Posterior cingulate gyrus (tissue), 11 donors: ENCODE data around the gene IRF2.

ENCODE experiments used
- DNase-seq, 10 donors: peaks; one replicate each; pipeline versions ENCODE4 v3.0.0 to v3.0.0-alpha.2; 2020 to 2021; ENCODE audit warnings: mixed read lengths in 3 of 10
- intact Hi-C: fragments of 100-400 bp; cut with DNase I; formaldehyde crosslinking; loops from one replicate; pipeline ENCODE4 v1.15.1; 2023

IRF2 gene

DNA sequence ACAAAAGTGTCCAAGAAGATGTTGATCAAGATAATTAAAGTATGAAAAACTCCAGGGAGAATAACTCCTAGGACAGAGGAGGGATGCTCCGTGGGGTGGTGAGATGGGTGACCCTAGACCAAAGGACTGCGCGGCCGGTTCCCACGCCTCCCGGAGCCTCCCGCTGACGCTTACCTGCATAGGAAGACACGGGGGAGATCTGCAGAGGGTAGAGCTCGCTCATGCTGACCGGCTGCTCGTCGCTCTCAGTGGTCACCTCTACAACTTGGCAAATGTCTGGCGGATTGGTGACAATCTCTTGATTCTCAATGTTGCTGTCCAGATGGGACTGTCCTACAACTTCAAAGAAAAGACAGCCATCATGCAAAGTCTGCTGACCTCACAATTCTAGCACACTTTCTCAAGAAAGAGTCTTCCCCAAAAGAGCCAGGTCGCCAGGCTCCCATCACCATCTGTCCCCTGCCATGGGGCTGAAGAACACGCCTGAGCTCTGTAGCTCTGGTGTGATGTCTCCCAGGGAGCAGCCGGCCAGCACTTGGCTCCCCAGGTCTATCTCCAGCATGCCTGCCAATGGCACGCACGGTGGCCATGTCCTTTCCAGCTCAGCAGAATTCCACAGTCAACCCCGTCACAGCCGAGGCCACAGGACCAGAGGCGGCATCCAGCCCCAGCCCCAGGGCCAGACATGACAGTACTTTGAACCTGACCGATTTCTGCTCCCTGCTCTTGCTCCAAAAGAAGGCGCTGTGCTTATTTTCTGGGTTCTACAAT is 75.4 kb downstream of the IRF2 start:
- DNase-seq: no peak
- intact Hi-C loops: no loop called here

DNA sequence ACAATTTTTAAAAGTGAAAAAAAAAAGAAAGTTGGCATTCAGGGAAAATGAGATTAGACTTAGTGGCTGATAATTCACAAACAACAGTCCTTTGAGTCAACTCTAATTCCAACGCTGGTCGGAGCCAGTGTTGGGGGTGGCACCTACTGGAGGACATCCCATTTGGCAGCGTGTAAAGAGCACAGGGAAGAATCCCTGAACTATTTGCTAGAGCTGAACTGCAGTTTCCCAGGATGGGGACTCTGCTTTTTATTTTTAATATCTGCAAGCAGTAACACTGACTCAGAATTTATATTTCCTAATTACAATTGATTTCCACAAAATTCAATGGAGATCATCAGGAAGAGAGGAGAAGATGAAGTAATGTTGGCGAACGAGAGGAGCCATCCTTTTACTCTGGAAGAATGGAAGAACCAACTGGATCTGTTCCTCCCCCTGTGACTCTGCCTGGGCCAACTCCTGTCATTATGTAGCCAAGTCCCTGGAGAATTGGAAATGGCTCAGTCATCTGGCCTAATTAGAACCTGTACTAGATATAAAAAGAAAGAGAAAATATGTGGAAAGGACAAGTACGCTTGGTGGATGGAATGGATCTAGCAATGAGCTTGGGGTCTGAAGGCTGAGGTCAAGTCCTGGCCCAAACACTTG is 76.7 kb downstream of the IRF2 start:
- intact Hi-C loops: no loop called here
- DNase-seq: peak in 2 of 10 donors; percentile 46 to 57

DNA sequence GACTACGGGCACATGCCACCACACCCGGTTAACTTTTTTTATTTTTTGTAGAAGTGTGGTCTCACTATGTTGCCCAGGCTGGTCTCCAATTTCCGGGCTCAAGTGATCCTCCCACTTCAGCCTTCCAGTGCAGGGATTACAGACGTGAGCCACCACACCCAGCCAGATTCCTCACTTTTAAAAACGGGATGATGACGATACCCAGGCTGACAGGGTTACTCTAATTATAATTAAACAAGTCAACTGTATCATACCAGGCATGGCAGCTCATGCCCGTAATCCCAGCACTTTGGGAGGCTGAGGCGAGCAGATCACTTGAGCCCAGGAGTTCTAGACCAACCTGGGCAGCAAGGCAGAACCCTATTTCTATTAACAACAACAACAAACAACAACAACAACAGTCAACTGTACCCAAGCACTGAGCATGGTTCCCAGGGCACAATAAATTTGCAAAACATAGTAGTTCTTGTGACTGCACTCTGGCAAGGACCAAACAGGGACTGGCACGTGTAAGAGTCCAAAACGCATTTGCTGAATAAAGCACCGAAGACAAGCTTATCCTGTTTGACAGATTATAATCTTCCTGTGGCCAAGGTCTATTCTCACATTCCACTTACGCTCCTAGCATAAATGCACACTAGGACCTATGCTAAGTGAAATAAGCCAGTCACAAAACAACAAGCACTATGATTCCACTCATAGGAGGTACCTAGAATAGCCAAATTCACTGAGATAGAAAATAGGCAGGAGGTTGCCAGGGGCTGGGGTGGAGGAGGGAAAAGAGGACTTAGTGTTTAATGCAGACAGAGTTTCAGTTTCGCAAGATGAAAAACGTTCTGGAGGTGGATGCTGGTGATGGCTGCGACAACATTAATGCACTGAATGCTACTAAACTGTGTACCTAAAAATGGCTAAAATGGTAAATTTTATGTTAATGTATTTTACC is 77.5 kb downstream of the IRF2 start:
- DNase-seq: no peak
- intact Hi-C loops: no loop called here

DNA sequence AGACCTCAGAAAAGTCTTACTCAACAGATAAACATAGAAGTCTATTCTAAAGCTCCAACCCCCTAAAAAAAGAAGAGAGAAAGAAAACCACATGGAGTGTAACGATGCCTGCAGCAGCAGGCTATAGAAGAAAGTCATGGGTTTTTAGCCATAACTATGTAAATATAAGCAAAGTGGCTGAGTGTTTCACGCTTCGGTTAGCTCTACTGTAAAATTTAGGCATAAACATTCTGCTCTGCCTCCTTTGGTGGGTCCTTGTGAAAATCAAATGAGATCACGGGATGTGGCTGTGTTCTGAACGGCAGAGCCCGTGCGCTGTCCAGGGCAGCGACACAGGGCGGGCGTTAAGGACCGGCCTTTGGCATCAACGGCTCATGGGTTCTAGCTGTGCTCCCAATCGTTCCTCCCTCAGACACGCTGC is 78.4 kb downstream of the IRF2 start:
- DNase-seq: no peak
- intact Hi-C loops: no loop called here

DNA sequence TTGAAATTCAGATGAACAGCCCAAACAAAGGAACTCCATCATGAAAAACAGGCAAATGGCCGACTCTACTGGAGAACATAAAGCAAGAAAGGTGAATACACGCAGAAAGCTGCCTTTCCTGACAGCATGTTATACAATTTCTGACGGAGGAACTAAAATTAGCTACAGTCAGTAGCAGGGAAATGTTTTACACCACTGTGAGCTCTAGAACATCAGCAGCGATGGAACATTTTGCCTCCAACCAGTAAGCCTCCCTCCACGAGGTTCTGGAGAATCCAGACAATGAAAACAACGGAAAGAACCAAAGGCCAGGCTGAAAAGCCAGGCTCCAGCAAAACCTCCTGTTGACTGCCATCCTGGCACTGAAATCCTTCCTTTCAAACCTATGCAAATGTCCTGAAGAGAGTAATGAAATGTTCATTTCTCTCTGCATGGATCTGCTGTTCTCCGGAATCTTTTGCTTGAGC is 78.9 kb downstream of the IRF2 start:
- intact Hi-C loops: no loop called here
- peak in 1 of 10 donors; percentile 29 for DNase-seq

DNA sequence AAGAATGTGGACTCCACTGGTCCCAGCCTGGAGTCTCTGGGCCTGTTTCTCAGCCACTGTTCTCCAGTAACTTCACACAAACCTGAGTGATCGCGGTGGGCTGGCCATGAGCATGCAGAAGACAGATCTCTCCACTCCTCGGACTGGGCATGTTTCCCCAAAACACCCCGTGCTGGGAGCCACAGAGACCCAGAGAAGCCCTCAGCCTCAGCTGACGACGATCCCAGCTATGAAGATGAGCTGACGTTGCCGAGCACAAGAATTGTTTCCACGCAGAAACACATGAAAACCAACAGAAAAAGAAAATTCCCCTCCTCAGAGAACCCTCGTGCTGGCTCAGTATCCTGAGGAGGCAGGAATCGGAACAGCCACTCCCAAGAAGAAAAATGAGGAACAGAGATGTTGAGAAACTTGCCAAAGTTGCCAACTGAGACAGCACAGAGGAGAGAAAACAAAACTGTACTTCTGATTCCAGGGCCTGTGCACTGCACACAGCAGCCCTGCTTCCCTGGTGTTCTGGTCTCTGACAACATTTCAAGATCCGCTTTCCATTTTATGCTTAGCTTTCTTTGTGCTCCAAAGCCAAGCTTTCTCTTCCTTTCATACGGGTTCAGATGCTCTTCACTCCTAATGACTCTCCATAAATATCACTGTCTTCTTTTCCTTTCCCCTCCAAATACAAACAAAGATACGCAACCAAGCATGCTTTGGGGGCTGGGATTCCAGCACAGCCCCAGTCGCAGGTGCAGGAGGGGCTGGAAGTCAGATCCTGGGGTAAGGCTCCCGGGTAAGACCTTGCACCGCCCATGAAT is 81.4 kb downstream of the IRF2 start:
- intact Hi-C loops: no loop called here
- DNase-seq: peak in 1 of 10 donors; percentile 84

DNA sequence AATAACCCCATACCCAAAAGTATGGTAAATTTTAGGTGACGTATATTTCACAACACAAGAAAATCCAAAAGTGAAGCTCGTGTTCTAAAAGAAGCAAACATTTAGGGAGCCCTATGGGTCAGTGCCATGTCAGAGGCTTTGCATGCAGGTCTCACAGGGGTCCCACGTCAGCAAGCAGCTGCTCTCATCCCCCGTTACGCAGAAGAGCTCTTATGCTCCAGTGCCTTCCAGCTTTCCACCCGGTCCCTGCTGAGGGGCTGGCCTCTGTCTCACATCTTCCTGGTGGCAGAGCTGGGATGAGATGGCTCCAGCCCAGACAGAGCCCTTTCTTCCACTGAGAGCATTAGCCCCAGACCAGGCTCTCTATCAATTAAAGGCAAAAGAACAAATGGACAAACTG is 82.0 kb downstream of the IRF2 start:
- DNase-seq: no peak
- intact Hi-C loops: no loop called here

DNA sequence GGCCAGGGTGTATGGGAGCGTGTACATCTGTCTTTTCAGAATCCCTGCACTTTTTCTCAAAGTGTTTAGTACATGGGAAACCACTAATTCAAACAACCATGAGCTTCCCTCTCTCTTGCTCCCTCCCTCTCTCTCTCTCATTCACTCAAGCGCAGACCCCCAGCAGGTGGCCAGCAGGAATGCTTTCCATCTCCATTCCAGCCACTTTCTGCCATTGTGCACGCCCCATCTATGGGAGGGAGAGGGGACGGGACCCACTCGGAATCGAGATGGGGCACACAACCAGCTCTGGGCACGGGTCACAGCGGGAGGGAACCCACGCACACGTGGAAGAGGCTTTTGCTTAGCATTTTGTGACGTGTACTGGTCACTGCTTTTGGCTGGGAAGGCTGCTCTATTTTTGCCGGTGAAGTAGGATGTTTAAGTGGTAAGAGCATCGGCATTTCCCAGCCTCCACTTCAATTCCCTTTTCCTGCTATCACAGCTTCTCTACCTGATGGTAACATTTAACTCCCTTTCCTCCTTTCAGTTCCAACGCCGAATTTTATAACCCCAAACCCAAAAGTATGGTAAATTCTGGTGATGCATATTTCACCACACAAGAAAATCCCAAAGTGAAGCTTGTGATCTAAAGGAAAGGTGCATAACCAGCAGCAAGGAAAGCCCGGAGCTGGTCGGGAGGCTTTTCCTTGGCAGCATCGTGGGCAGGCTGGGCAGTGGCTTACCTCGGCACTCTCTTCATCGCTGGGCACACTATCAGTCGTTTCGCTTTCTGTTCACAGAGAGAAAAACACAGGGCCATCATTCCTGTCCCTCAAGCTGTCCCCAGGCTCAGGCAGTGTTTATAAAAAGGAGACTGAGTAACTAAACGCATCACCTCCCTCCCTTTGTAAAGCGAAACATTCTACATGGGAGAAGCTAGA is 84.1 kb downstream of the IRF2 start:
- intact Hi-C loops: loop anchor here (10.0 kb wide), 2 partner anchors 85 to 125 kb away; partner anchors contain the start of gene IRF2

DNA sequence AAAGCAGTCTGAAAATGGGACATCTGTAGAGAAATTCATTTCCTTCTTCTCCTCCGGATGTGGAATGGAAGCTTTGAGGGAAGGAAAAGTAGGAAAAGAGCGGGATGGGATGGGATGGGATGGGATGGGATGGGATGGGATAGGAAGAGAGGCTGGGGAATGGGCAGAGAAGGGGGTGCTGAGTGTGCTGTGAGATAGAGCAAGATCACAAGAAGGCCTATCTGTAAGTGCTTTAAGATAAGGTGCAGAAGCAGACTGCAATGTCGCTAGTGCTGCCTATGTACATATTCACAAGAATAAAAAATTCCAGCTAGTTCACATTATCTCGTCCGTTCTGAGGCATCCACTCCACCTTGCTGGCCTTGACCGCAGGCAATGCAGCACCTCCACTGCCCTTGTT is 86.2 kb downstream of the IRF2 start:
- no peak for DNase-seq
- intact Hi-C loops: loop anchor here (10.0 kb wide), 2 partner anchors 87 to 123 kb away; partner anchors contain the start of gene IRF2

More for the DNA sequence above, 84.1 kb downstream of the IRF2 start:
- no peak for DNase-seq

DNA sequence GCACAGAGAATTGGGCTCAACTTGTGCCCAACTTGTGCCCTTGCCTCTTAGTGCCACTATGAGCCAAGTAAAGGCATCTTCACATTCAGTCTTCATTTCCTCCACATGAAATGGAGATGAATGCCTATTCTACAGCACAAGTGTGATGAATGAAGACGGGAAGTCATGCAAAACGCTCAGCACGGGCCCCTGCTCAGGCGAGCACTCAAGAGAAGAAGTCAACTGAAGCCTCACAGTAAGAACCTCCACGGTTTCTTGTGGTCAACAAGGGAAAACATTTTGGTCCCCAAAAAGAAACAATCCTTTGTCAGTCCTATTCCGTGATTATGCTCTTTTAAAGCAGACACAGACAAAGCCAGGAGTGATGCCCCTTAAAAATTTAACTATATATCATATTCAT is 87.0 kb downstream of the IRF2 start:
- DNase-seq: no peak
- intact Hi-C loops: loop anchor here (10.0 kb wide), 2 partner anchors 87 to 123 kb away; partner anchors contain the start of gene IRF2

DNA sequence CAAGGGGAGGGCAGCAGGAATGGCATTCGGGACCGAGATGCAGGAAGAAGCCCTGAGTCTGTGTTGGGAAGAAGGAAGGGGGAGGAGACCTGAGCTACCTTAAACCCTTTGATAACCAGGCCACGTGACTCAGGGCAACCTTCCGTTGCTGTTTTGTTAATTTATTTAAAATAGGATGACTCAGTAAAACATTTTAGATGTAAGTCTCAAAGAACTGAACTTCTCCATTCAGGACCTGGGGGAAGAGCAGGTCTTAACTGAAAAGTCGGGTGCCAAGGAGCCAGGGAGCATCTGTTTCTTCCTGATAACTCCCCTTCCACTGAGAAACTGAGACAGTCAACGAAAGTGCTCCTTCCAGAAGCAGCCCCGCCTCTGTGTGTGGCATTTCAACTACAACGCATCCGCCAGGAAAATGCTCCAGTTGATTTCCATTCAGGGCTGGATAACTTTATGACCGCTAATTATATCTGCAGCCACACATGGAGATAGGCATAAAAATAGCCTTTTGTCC is 88.0 kb downstream of the IRF2 start:
- no peak for DNase-seq
- intact Hi-C loops: loop anchor here (10.0 kb wide), 2 partner anchors 88 to 122 kb away; partner anchors contain the start of gene IRF2

DNA sequence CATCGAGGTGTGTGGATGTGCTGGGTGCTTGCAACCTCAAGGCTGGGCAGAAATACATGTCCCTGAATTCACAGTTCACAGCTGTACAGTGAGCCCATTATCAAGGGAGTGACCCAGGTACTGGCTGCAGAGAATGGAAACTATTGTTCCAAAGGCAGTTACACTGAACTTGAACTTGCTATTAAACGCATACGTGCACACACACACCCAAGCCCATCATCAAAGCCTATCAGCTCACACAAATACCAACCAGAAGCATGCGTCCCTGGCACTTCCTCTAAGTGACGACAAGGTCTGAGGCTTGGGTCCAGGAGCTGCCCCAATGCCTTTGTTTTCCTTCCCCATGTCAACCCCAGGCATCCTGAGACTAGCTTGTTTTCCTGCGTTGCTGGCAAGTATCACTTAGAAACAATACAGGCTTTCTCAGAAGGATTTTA is 88.6 kb downstream of the IRF2 start:
- intact Hi-C loops: loop anchor here (10.0 kb wide), 2 partner anchors 89 to 121 kb away; partner anchors contain the start of gene IRF2
- peak in 1 of 10 donors; percentile 83 for DNase-seq

DNA sequence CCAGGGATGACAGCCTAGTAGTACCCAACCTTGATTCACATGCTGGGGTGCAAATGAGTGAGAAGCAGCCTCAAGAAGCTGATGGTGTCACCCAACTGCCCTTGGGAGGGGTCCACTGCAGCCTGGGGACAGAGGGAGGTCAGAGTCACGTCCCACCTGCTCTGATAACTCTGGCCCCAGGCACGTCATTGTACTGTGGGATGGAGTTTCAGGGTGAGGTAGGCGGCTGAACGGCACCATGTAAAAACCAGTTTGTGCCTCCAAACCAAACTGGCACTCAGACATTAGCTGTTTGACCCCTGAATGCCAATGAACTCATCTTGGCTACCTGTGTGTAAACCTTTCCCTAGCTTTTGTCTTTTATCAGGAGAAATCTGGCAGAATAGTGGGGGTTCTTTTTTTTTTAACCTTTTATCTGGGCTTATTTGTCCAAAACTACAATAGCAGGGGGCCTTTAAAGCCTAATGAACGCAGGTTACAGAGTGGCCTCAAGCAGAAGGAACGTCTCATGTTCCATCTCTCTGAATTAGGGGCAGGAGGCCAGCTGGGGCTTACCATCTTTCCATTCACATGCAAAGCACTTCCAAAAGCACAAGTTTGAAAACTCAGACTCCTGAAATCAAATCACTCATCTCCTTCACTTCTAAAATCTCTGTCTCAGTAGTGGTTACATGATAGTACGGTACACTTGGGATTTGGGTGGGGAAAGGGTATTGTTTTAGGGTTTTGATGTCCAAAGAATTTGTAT is 89.4 kb downstream of the IRF2 start:
- intact Hi-C loops: loop anchor here (10.0 kb wide), 2 partner anchors 90 to 120 kb away; partner anchors contain the start of gene IRF2
- no peak for DNase-seq

DNA sequence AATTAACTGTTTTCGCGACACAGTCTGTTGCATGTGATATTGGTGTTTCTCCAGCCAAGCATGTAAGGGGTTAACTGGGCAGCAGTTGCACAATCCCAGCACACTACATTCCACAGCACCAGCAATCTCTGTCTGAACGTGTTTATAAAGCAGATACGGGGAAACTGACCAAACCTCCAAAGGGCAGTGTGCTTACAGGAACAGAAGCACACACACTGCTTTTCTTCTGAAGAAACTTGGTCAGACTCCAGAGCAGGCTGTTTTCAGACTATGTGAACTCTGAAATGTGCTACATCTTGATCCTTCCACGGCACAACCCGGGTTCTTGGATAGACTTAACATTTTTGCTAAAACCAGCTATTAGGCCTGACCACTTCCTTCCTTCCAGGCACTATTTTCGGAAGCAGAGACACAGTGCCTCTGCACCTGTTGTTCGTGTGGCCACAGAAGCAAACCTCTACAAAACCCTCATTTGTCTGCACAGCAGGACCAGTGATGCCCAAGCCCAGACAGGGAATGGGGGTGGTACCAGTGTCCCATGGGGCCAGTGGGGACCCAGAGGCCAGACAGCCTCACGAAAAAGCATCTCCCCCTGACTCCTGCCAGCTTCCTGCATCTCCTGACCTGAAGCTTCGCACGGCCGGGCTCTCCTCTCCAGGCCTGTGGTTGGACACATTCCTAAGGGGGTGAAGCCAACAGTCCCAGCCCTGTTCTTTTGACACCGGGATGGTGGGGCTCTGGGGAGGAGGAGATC is 90.1 kb downstream of the IRF2 start:
- DNase-seq: no peak
- intact Hi-C loops: loop anchor here (10.0 kb wide), 2 partner anchors 91 to 119 kb away; partner anchors contain the start of gene IRF2

DNA sequence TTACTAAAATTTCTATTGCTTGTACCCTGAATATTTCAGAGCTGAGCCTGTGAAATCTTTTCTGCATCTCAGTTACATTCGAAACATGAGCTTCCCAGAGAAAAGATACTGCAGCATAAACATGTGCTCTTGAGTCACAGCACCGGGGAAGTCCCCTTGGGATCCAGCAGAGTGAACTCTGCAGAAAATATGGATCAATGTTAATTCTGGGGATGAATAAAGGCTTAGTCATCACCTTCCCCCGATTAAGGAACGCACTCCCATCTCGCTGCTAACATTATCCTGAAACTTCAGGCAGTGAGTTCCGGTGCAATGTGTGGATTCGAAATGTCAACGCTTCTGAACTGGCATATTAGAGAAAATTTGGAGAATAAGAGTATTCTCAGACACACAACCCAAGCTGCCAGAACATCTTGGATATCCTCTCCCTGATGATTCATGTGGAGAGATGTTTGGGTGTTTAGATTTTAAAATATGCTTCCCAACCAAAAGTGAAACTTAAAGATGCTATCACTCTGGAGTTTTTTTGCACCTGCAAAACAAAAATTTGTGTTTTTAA is 90.8 kb downstream of the IRF2 start:
- DNase-seq: no peak
- intact Hi-C loops: loop anchor here (10.0 kb wide), 2 partner anchors 91 to 119 kb away; partner anchors contain the start of gene IRF2

DNA sequence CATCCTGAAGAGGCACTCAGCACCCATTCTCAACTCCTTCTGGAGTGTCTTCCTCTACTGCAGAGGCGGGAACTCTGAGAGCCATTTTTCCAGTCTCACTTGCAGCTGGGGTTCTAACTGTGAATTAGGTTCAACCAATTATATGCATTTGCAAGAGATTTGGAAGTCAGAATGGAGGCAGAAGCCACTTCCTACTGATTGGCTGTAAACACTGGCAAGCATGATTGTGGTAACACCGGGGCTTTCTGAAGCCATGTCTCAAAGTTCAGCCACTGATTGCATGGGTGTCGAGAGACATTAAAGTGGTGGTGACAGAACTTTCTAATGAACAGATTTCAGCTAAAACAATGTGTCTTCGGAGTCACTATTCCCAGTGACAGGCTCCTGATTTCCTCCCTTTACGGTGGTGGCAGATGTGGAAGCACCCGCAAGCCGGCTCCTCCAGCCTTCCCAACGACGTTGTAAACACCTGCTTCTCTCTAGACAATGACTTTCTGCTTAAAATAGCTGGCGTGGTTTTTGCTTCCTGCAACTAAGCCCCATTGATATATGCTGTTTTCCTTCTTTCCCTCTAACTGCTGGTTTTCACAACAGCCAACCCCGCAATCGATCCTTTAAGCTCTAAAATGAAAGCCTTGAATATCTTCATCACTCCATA is 92.0 kb downstream of the IRF2 start:
- no peak for DNase-seq
- intact Hi-C loops: loop anchor here (10.0 kb wide), 2 partner anchors 92 to 118 kb away; partner anchors contain the start of gene IRF2
